Uterus (tissue), 2 donors: ENCODE data around the gene CD96.

Experiments used
- CTCF ChIP-seq, 4 experiments: fragments of 200-600 bp in 2 of 4; fragments of 450-650 bp in 2 of 4; sonication (generic) in 2 of 4; IDR thresholded peaks; one replicate each; pipeline ENCODE4 v1.5.1; 2016 to 2019; ENCODE audit warnings: antibody characterized with exemption in 4 of 4, mild to moderate bottlenecking in 2 of 4, moderate library complexity in 1 of 4
- POLR2A ChIP-seq, 2 donors: fragments of 450-650 bp; IDR thresholded peaks; one replicate each; pipeline ENCODE4 v1.6.1; 2016; ENCODE audit warnings: antibody characterized with exemption in 2 of 2, mild to moderate bottlenecking in 1 of 2, moderate library complexity in 1 of 2

GRCh38 chr3:111619833-111620232 lies 77.8 kb downstream of the CD96 start:
- no peak for TF ChIP-seq CTCF (IDR thresholded peaks at IDR 0.05)
- no peak for TF ChIP-seq POLR2A (IDR thresholded peaks at IDR 0.05)
